Stimulated activated CD8-positive, alpha-beta memory T cell treated with anti-CD3 and anti-CD28 coated beads, Interleukin-7, amount 100 ng/mL, for 4 hours (primary cell): ENCODE results near the gene KIF20A.
"Not testable (repeated sequence)": the region's sequence is repeated elsewhere in the genome, so short reads cannot be mapped to it uniquely, and the experiment has no call there.

Experiments
- DNase-seq, 2 donors: peaks; one replicate each; pipeline ENCODE4 v3.0.0-alpha.2; 2020; ENCODE audit warnings: low read depth in 2 of 2

The KIF20A gene

DNA sequence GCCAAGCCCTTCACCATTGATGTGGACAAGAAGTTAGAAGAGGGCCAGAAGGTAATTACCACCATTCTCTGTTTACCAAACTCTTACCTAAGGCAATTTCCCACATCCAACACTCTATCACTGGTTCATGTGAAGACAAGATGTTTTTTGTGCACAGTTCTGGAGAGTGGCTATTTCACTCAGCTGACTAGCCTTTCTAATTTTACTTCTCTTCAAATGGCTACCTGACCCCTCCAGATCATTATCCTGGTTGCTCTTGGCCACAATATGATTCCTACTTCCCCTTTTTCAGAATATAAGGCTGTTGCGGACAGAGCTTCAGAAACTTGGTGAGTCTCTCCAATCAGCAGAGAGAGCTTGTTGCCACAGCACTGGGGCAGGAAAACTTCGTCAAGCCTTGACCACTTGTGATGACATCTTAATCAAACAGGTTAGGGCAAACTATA is 7.1 kb downstream of the KIF20A start:
- no peak for DNase-seq

DNA sequence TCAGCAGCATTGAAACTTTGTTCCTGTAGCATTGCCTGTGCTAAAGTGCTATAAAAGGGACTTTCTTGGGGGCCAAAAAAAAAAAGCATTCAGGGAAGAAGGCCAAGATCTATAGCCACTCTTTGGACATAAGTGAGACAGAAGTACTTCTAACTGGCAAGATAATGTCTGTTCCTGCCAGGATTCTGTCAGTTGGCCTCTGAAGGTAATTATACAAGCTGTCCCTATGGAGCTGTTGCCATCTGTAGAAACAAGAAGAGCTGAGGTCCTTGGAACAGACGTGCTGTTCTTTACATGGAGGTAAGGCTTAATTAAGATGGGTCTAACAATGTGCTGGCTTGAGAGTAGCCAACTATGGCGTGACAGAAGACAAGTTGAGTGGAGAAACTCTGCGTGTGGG is 9.7 kb downstream of the KIF20A start:
- no peak for DNase-seq

DNA sequence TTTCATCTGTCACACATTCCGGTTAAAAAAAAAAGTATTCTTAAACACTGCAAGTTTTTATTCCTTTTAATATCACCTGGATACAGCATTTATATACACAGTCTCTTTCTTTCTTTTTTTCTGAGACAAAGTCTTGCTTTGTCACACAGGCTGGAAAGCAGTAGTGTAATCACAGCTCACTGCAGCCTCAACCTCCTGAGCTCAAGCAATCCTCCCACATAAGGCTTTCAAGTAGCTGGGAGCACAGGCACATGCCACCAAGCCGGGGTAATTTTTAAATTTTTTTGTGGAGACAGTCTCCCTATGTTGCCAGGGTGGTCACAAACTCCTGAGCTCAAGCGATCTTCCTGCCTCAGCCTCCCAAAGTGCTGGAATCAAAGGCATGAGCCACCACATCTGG is 13.9 kb downstream of the KIF20A start:
- no peak for DNase-seq

DNA sequence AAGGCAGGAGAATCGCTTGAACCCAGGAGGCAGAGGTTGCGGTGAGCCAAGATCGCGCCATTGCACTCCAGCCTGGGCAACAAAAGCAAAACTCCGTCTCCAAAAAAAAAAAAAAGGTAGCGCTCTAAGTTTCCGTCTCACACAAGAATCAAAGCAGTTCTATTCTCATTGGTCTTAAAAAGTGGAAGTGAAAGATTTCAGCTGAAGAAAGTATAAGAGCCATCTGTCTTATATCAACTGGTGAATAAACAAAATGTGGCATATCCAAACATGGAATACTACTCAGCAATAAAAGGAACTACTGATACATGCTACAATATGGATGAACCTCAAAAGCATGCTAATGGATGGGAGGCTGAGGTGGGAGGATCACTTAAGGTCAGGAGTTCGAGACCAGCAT is 14.9 kb downstream of the KIF20A start:
- not testable (repeated sequence) for DNase-seq

DNA sequence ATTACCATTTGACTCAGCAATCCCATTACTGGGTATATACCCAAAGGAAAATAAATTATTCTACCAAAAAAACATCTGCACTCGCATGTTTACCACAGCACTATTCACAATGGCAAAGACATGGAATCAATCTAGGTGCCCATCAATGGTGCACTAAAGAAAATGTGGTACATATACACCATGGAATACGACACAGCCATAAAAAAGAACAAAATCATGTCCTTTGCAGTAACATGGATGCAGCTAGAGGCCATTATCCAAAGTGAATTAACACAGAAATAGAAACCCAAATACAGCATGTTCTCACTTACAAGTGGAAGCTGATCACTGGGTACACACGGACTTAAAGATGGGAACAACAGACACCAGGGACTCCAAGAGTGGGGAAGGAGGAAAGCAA is 32.1 kb downstream of the KIF20A start:
- DNase-seq: no peak

DNA sequence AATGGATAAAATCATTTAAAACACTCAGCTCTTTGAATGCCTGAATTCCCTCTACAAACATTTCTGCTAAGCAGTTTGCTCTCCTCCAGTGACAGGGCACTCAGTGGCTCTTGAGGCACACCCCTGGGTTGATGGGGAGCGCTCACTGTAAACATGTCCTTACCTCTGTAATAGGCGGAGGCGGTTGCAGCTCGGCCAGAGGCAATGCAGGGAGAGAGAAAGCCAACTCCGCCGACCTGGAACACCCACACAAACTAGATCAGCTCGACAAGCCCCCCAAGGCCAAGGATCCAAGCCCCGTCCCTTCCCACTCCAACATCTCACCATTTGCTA is 33.9 kb downstream of the KIF20A start:
- DNase-seq: peak in 1 of 2 donors; percentile 3

DNA sequence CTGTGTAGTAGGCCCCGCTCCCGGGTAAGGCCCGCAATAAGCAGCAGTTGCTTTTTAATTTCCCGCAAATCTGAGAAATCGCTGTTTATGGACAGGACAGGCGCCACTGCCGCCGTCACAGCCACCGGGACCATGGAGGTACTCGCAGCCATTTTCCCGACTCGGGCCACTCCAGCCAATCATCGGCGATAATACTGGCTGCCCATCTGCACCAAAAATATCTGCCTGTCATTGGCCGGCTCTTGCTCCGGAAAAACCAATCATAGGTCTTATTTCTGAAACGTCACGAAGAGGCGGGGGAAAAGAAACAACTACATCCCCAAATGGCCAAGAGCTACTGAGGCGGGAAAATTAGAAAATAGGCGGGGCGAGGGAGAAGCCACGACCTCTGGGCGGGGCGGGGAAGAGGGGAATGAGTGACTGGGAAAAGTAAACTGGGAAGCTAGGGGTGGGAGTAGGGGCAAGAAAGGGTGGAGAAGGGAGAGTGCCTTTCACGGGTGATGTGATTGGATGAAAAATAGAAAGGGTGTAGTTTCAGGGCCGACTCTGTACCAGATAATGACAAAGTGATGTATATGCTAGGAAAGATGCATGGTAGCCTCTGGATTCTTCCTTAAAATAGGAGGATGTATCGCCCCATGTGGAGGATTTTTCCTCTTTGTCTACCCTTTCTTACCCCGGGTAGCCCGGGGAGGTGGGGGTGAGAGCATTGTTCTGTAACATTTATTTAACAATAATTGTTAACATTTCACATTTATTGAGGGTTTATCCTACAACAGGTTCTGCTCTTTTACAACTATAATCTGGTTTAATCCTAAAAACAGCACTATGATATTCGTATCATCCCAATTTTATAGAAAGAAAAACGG is 34.5 kb downstream of the KIF20A start, which contains the start of gene CDC23:
Gene CDC23, minus strand, starts transcription at position 163 of the 869 bp plus-strand sequence. Its CDS starts 11 bp downstream, at position 152.
- DNase-seq: peak; percentile 79 to 89

DNA sequence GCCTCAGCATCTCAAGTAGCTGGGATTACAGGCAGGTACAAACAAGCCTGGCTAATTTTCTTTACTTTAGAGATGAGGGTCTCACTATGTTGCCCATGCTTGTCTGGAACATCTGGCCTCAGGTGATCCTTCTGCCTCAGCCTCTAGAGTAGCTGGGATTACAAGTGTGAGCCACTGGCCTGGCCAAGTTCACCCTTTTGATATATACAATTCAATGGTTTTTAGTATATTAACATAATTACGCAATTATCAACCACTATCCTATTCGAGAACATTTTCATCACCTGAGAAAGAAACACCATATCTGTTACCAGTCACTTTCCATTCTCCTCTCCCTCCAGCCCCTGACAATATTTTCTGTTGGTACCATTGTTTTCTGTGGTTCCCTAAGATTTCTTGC is 37.9 kb downstream of the KIF20A start:
- DNase-seq: no peak

DNA sequence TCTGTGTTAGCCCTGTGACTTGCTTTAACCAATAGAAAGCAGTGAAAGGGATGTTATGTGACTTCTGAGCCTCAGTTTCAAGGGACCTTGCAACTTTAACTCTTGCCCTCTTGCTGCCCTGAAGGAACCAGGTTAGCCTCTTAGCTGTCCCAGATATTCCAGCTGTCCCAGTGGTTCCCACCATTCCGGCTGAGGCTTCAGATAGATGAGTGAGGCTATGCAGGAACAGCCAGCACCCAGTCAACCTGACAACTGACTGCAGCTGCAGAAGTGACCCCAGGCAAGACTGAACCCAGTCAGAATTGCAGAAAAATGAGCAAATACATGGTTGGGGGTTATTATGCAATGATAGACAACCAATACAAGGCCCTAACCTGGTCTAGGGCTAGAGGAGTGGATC is 44.6 kb downstream of the KIF20A start:
- DNase-seq: no peak

DNA sequence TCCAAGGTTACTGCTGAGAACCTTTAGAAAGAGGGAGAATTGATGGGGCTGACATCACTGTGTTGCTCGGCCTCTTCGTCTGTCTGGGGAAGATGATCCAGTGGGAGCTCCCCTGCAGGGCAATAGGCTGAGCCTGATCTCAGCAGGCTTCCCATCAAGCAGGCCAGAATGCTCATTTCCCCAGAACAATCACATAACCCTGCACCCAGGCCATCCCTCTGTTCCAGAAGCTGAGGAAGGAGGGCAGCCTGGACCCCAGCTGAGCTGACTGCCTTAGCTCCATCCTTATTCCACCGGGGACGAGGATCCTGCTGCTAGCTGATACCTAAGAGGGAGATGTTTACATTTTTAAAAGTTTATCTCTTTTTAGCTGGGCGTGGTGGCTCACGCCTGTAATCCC is 45.8 kb downstream of the KIF20A start:
- DNase-seq: no peak

DNA sequence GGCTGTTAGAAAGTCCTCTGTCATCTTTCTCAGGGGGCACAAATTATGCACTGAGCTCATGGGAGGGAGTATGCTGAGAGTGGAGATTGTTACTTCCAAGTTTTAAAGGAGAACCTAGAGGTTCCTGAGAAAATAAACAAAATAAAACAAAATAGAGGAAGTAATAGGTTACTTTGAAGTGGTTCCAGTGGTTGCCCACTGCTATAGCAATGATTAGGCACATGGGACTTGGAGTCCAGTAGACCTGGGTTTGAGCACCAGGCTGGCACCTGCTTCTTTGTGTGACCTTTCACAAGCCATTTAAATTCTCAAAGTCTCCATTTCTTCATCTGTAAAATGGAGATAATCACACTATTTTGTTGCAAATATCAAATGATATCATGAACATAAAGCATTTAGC is 48.0 kb downstream of the KIF20A start:
- no peak for DNase-seq

DNA sequence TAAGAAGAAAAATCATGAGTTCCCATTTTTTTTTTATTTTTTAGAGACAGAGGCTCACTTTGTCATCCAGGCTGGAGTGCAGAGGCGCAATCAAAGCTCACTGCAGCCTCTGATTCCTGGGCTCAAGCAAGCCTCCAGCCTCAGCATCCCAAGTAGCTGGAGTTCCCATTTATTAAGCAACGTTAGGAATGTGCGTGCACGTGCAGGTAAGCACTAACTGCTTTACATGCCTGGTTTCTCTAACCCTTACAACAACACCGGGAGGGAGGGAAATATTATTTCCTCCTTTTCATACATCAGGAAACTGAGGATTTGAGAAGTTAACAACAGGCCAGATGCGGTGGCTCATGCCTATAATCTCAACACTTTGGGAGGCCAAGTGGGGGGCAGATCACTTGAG is 50.5 kb downstream of the KIF20A start:
- DNase-seq: no peak

DNA sequence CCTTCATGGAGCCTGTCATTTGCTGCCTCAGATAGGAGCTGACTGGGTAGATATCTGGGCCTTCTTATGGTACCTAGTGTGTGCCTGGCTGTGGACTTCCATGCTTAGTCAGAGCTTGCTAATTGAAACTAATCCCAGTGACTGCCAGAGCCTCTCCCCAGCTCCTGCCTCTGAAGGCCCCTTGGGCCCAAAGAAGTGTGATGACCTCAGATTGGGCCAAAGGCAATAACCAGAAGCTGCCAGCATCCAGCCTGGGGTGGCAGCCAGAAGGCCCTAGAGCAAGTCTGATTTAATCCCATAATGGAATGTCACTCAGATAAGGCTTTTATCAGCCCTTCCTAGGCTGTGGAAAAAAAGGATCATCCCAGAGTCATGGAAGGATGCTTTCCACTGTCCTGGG is 51.3 kb downstream of the KIF20A start:
- DNase-seq: no peak

DNA sequence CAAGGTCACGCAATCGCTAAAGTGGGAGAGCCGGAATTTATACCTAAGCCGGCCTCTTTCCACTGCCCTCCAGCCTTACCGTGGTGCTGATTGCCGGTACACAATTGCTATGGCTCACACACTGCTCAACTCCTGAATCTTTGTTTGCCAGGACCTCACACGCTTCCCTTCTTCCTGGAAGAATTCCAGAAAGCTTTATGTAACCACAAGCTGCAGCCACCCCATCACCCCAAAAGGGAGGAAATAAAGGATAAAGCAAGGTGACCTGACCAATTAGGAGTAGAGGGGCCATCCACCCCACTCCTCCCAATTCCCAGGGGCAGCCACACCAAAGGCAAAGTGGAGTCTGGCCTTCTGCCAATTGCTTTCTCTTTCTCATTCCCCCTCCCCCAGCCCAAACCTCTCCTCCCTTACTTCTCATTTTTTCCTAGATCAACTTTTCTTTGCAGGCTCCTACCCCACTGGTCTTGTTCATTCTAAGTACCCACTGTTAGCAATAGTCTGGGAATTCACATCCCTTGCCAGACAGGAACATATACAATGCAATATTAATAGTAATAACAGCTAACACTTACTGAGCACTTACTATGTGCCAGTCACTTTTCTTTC is 52.2 kb downstream of the KIF20A start:
- no peak for DNase-seq

DNA sequence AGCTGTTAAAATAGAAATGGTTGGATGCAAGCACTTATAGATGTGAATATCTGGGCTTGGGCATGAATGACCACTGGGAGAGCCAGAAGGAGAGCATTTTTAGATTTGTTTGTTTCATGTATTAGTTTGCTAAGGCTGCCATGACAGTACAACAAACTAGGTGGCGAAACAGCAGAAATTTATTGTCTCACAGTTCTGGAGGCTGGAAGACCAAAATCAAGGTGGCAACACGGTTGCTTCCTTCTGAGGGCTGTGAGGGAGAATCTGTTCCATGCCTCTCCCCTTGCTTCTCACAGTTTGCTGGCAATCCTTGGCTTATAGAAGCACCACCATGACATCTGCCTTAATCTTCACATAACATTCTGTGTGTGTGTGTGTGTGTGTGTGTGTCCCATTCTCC is 54.4 kb downstream of the KIF20A start:
- DNase-seq: no peak

DNA sequence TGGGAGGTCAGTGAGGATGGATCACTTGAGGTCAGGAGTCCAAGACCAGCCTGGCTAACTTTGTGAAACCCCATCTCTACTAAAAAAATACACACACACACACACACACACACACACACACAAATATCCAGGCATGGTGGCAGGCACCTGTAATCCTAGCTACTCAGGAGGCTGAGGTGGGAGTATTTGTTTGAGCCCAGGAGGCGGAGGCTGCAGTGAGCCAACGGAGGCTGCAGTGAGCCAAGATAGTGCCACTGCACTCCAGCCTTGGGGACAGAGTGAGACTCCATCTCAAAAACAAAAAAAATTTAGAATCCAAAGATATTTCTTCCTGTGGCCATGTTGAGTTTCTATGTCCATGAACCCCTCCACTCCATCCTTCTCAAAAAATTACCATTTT is 55.7 kb downstream of the KIF20A start:
- no peak for DNase-seq
